ENCODE results near the gene DRAP1. TPM values are rescaled to one million over a fixed set of nuclear protein-coding genes. Genes with fewer than 3 reads are reported as not detected.

The DRAP1 gene
- total and polyA plus RNA-seq, 7 donors: 74.5 to 217 (median 121) TPM

GRCh38 chr11:65895482-65895981, 23.7 kb upstream of the DRAP1 start:
- Histone ChIP-seq H3K4me1 (peaks cover 10% of the 10 kb centered on the region), H3K27me3 (ENCODE audit: insufficient read depth in 3 of 3, low read length in 2 of 3) (peaks cover 0 to 8% (median 6%) of the 10 kb centered on the region in 3 donors), H3K27ac (no peak overlapping the region), H3K9me3 (no peaks in the 10 kb centered on the region), H3K36me3 (ENCODE audit: insufficient read depth in 1 of 2, low read depth in 1 of 2) (peaks cover 0 to 8% of the 10 kb centered on the region in 2 donors), H3K4me3 (no peak overlapping the region)
- 92 to 97% (median 95%) methylated on average over 5 of the region's 5 CpGs for WGBS, 3 donors
- DNase-seq (no peak), ATAC-seq (no peak)
- intact Hi-C loops (cut with DNase I): no loop called here
- no peak for TF ChIP-seq CTCF (IDR thresholded peaks at IDR 0.05)

GRCh38 chr11:65896034-65896999, 22.9 kb upstream of the DRAP1 start:
- Histone ChIP-seq H3K27me3 (ENCODE audit: insufficient read depth in 3 of 3, low read length in 2 of 3) (peaks cover 0 to 8% (median 6%) of the 10 kb centered on the region in 3 donors), H3K4me1 (peaks cover 10% of the 10 kb centered on the region), H3K4me3 (no peak overlapping the region), H3K36me3 (ENCODE audit: insufficient read depth in 1 of 2, low read depth in 1 of 2) (peaks cover 0 to 8% of the 10 kb centered on the region in 2 donors), H3K27ac (no peak overlapping the region), H3K9me3 (no peaks in the 10 kb centered on the region)
- DNase-seq: no peak
- WGBS, 3 donors: 93 to 96% (median 93%) methylated on average over 14 of the region's 14 CpGs
- intact Hi-C loops (cut with DNase I): no loop called here
- no peak for TF ChIP-seq CTCF (IDR thresholded peaks at IDR 0.05)
- no peak for ATAC-seq

- WGBS, 3 donors: 70 to 93% (median 73%) methylated on average over 4 of the region's 4 CpGs
- peaks cover 0 to 8% (median 6%) of the 10 kb centered on the region in 3 donors for H3K27me3 ChIP-seq (ENCODE audit: insufficient read depth in 3 of 3, low read length in 2 of 3)
- TF ChIP-seq CTCF (IDR thresholded peaks at IDR 0.05): no peak
These were observed 22.2 kb upstream of the DRAP1 start for GRCh38 chr11:65897020-65897471.

GRCh38 chr11:65898656-65899355, 20.4 kb upstream of the DRAP1 start:
- 28 to 39% (median 29%) methylated on average over 22 to 28 of the region's 28 CpGs for WGBS, 3 donors
- Histone ChIP-seq H3K4me1 (peaks cover under 1% of the 10 kb centered on the region), H3K27ac (peak overlapping the region; percentile 50), H3K27me3 (ENCODE audit: insufficient read depth in 3 of 3, low read length in 2 of 3) (peaks cover 0 to 8% (median 6%) of the 10 kb centered on the region in 3 donors), H3K9me3 (no peaks in the 10 kb centered on the region), H3K4me3 (peak overlapping the region; percentile 82), H3K36me3 (ENCODE audit: insufficient read depth in 1 of 2, low read depth in 1 of 2) (peaks cover 0 to 8% of the 10 kb centered on the region in 2 donors)
- ATAC-seq (no peak), DNase-seq (no peak)
- no peak for TF ChIP-seq CTCF (IDR thresholded peaks at IDR 0.05)
- intact Hi-C loops (cut with DNase I): no loop called here

More at GRCh38 chr11:65897020-65897471, 22.2 kb upstream of the DRAP1 start:
- ATAC-seq: no peak
- peaks cover 0 to 8% of the 10 kb centered on the region in 2 donors for H3K36me3 ChIP-seq (ENCODE audit: insufficient read depth in 1 of 2, low read depth in 1 of 2)
- no peak for DNase-seq
- intact Hi-C loops (cut with DNase I): no loop called here
- H3K4me3 ChIP-seq: no peak overlapping the region
- H3K4me1 ChIP-seq: peaks cover 7% of the 10 kb centered on the region
- no peak overlapping the region for H3K27ac ChIP-seq
- no peaks in the 10 kb centered on the region for H3K9me3 ChIP-seq
